Right cardiac atrium (tissue), 5 donors: ENCODE measurements around the gene GRK6. TPM values are rescaled to one million over a fixed set of nuclear protein-coding genes. Genes with fewer than 3 reads are reported as not detected.

ENCODE experiments used
- polyA plus RNA-seq: library from polyadenylated mRNA; stranded (reverse); fragments of 200-250 nt; gene quantifications from one replicate; pipeline ENCODE4 v1.2.3, GENCODE V29; 2013
- total RNA-seq, 4 donors: library from RNA; stranded (reverse); fragmentation: NEBNext Ultra II Directional; extraction: Animal tissue kit (Norgen Biotek cat#: 25700); gene quantifications; one replicate each; pipeline ENCODE4 v1.2.1, GENCODE V29; 2021
- donor health status: healthy with polysubstance abuse.
- donor health status: DM: no; HTN: yes; CAD: no.
- donor health status: DM: no; HTN: no; CAD: no.
- donor health status: DM: no; HTN: yes; CAD: no; lungs with severe emphysema.
- donor health status: DM: yes; HTN: yes; CAD: no.

GRK6 gene
- total and polyA plus RNA-seq, 5 donors: 7.4 to 16.9 (median 15.1) TPM

Other genes with a start within 250 kb of the GRK6 start
- gene RAB24, start 123.0 kb upstream of the GRK6 start, total RNA-seq: 10 to 100 TPM; 15.0 to 23.8 (median 20.6) TPM
- gene RAB24, start 123.0 kb upstream of the GRK6 start, polyA plus RNA-seq: 28.6 TPM
- gene PRELID1, start 122.9 kb upstream of the GRK6 start, total RNA-seq: 10 to 100 TPM; 40.4 to 55.7 (median 46.0) TPM
- 43.3 TPM for gene PRELID1, start 122.9 kb upstream of the GRK6 start, polyA plus RNA-seq
- 1 to 10 TPM; 2.4 to 3.6 (median 2.6) TPM for gene MXD3, start 114.8 kb upstream of the GRK6 start, total RNA-seq
- gene MXD3, start 114.8 kb upstream of the GRK6 start, polyA plus RNA-seq: 1.7 TPM
- 10 to 100 TPM; 59.0 to 74.3 (median 68.8) TPM for gene LMAN2, start 75.0 kb upstream of the GRK6 start, total RNA-seq
- 109 TPM for gene LMAN2, start 75.0 kb upstream of the GRK6 start, polyA plus RNA-seq
- gene RGS14, start 68.8 kb upstream of the GRK6 start, total RNA-seq: 1 to 10 TPM; 3.8 to 5.1 (median 4.2) TPM
- gene RGS14, start 68.8 kb upstream of the GRK6 start, polyA plus RNA-seq: 4.6 TPM
- not detected for gene SLC34A1, start 42.2 kb upstream of the GRK6 start, total RNA-seq
- not detected for gene SLC34A1, start 42.2 kb upstream of the GRK6 start, polyA plus RNA-seq
- not detected for gene PFN3, start 26.0 kb upstream of the GRK6 start, total RNA-seq
- not detected for gene PFN3, start 26.0 kb upstream of the GRK6 start, polyA plus RNA-seq
- under 1 TPM; 0.17 to 0.34 (median 0.26) TPM for gene F12, start 17.1 kb upstream of the GRK6 start, total RNA-seq
- 0.27 TPM for gene F12, start 17.1 kb upstream of the GRK6 start, polyA plus RNA-seq
- gene PRR7, start 20.1 kb downstream of the GRK6 start, total RNA-seq: under 1 TPM in 3 of 4 donors, not detected in 1; 0.33 to 0.45 (median 0.35) TPM
- gene PRR7, start 20.1 kb downstream of the GRK6 start, polyA plus RNA-seq: 0.27 TPM
- gene DBN1, start 47.0 kb downstream of the GRK6 start, total RNA-seq: 10 to 100 TPM; 15.3 to 44.8 (median 25.3) TPM
- gene DBN1, start 47.0 kb downstream of the GRK6 start, polyA plus RNA-seq: 17.7 TPM
- gene PDLIM7, start 70.9 kb downstream of the GRK6 start, total RNA-seq: 10 to 100 TPM; 35.0 to 71.5 (median 47.0) TPM
- gene PDLIM7, start 70.9 kb downstream of the GRK6 start, polyA plus RNA-seq: 61.9 TPM
- 1 to 10 TPM; 3.1 to 4.5 (median 3.9) TPM for gene DOK3, start 83.2 kb downstream of the GRK6 start, total RNA-seq
- gene DOK3, start 83.2 kb downstream of the GRK6 start, polyA plus RNA-seq: 1.4 TPM
- gene DDX41, start 90.3 kb downstream of the GRK6 start, total RNA-seq: 10 to 100 TPM; 36.0 to 43.5 (median 40.3) TPM
- gene DDX41, start 90.3 kb downstream of the GRK6 start, polyA plus RNA-seq: 30.5 TPM
- 10 to 100 TPM; 24.9 to 34.2 (median 27.7) TPM for gene FAM193B, start 127.9 kb downstream of the GRK6 start, total RNA-seq
- gene FAM193B, start 127.9 kb downstream of the GRK6 start, polyA plus RNA-seq: 41.8 TPM
- 100 to 1,000 TPM in 1 of 4 donors, 10 to 100 TPM in 3; 64.4 to 102 (median 74.0) TPM for gene TMED9, start 165.5 kb downstream of the GRK6 start, total RNA-seq
- gene TMED9, start 165.5 kb downstream of the GRK6 start, polyA plus RNA-seq: 84.6 TPM
- 10 to 100 TPM; 15.8 to 24.1 (median 20.7) TPM for gene B4GALT7, start 173.5 kb downstream of the GRK6 start, total RNA-seq
- 24.1 TPM for gene B4GALT7, start 173.5 kb downstream of the GRK6 start, polyA plus RNA-seq